B cell (primary cell): ENCODE results near the gene CDYL. TPM values are rescaled to one million over a fixed set of nuclear protein-coding genes. Genes with fewer than 3 reads are reported as not detected.

Experiments
- ATAC-seq: fragments of 200-7000 bp; cut with Tn5 transposase; one replicate; pipeline ENCODE4 v1.10.0; 2021; ENCODE audit warnings: low read depth, mild to moderate bottlenecking, moderate number of reproducible peaks, moderate library complexity
- CTCF ChIA-PET: fragments of 350-600 bp; sonication (Branson Sonifier 250); formaldehyde crosslinking; loops from one replicate; lab custom pipeline; 2021; ENCODE audit warnings: antibody characterized with exemption, inconsistent platforms; lab: Charles Lee
- POLR2A ChIA-PET: fragments of 350-600 bp; sonication (Branson Sonifier 250); formaldehyde crosslinking; loops from one replicate; lab custom pipeline; 2021; ENCODE audit warnings: antibody characterized with exemption; lab: Charles Lee
- DNase-seq: peaks from one replicate; pipeline ENCODE4 v3.0.0; 2013
- H2AFZ ChIP-seq: 2 replicates; pipeline ENCODE4 v1.6.1; 2012; ENCODE audit warnings: mild to moderate bottlenecking, low read depth, low read length; ENCODE audit not compliant: insufficient read depth, poor library complexity, severe bottlenecking
- H3K27ac ChIP-seq, 2 donors: 1 replicate in 1 of 2; 2 replicates in 1 of 2; pipeline ENCODE4 v1.5.1; 2012 to 2013; ENCODE audit warnings: low read length in 2 of 2, mild to moderate bottlenecking in 2 of 2, moderate library complexity in 1 of 2
- H3K27me3 ChIP-seq, 4 experiments: fragments of 200-600 bp in 1 of 4; sonication (generic) in 1 of 4; replicated peaks in 1 of 4; 1 replicate in 2 of 4; 2 replicates in 2 of 4; pipeline versions ENCODE4 v1.6.1 to v1.7.0; 2013 to 2016; ENCODE audit warnings: low read length in 3 of 4, mild to moderate bottlenecking in 2 of 4, mixed read lengths in 1 of 4, moderate library complexity in 1 of 4; ENCODE audit not compliant: insufficient read depth in 4 of 4, control insufficient read depth in 3 of 4; ENCODE audit errors: control extremely low read depth in 1 of 4
- H3K36me3 ChIP-seq, 2 experiments: replicated peaks in 1 of 2; 1 replicate in 1 of 2; 2 replicates in 1 of 2; pipeline versions ENCODE4 v1.6.1 to v1.7.1; 2013; ENCODE audit warnings: low read length in 1 of 2; ENCODE audit not compliant: insufficient read depth in 2 of 2, control insufficient read depth in 1 of 2; ENCODE audit errors: control extremely low read depth in 1 of 2, extremely low read depth in 1 of 2
- H3K4me1 ChIP-seq, 2 donors: fragments of 200-600 bp in 1 of 2; sonication (generic) in 1 of 2; 1 replicate in 1 of 2; 2 replicates in 1 of 2; pipeline versions ENCODE4 v1.5.1 to v1.6.1; 2013 to 2017; ENCODE audit warnings: low read length in 2 of 2; ENCODE audit not compliant: control insufficient read depth in 2 of 2, insufficient read depth in 2 of 2
- H3K4me2 ChIP-seq: replicated peaks from 2 replicates; pipeline ENCODE3; 2012; ENCODE audit warnings: mild to moderate bottlenecking, low read depth, low read length; ENCODE audit not compliant: poor library complexity, severe bottlenecking
- H3K4me3 ChIP-seq, 5 experiments: fragments of 200-600 bp in 1 of 5; sonication (generic) in 1 of 5; 1 replicate in 3 of 5; 2 replicates in 2 of 5; pipeline versions ENCODE4 v1.5.1 to v1.7.0; 2011 to 2016; ENCODE audit warnings: low read length in 4 of 5, mild to moderate bottlenecking in 4 of 5, low read depth in 2 of 5, control low read depth in 1 of 5, moderate library complexity in 1 of 5; ENCODE audit not compliant: insufficient read depth in 1 of 5; ENCODE audit errors: control extremely low read depth in 1 of 5, extremely low read depth in 1 of 5
- H3K79me2 ChIP-seq: fragments of 200-600 bp; sonication (generic); one replicate; pipeline ENCODE4 v1.6.0; 2016; ENCODE audit warnings: low read length; ENCODE audit not compliant: control insufficient read depth, insufficient read depth
- H3K9ac ChIP-seq: fragments of 200-600 bp; sonication (generic); 2 replicates; pipeline ENCODE4 v1.6.1; 2017; ENCODE audit warnings: mild to moderate bottlenecking, low read length, moderate library complexity
- H3K9me3 ChIP-seq, 3 donors: one replicate each; pipeline versions ENCODE4 v1.6.1 to v1.7.1; 2013; ENCODE audit warnings: low read length in 2 of 3; ENCODE audit not compliant: control insufficient read depth in 2 of 3, insufficient read depth in 1 of 3; ENCODE audit errors: control extremely low read depth in 1 of 3
- H4K20me1 ChIP-seq: 2 replicates; pipeline ENCODE4 v1.6.0; 2012; ENCODE audit warnings: mild to moderate bottlenecking, low read length; ENCODE audit not compliant: insufficient read depth, control insufficient read depth, poor library complexity, severe bottlenecking
- H3K27ac Mint-ChIP-seq: one replicate; pipeline ENCODE4 v1.8.0; 2021; ENCODE audit warnings: mixed read lengths
- H3K27me3 Mint-ChIP-seq: one replicate; pipeline ENCODE4 v1.8.0; 2021; ENCODE audit warnings: mixed read lengths
- H3K4me1 Mint-ChIP-seq: one replicate; pipeline ENCODE4 v1.8.0; 2021; ENCODE audit warnings: mixed read lengths
- H3K4me3 Mint-ChIP-seq: one replicate; pipeline ENCODE4 v1.8.0; 2021; ENCODE audit warnings: mixed read lengths
- H3K9me3 Mint-ChIP-seq: one replicate; pipeline ENCODE4 v1.8.0; 2022; ENCODE audit warnings: mixed read lengths; ENCODE audit not compliant: insufficient read depth
- CTCF ChIP-seq: fragments of 200-600 bp; IDR thresholded peaks from one replicate; pipeline ENCODE4 v1.8.0; 2022; ENCODE audit warnings: antibody characterized with exemption, mild to moderate bottlenecking
- EZH2 ChIP-seq: IDR thresholded peaks from 2 replicates; pipeline ENCODE4 v1.6.1; 2012; ENCODE audit warnings: borderline replicate concordance, low read depth, mild to moderate bottlenecking, moderate library complexity, low read length; ENCODE audit not compliant: insufficient read depth, poor library complexity, severe bottlenecking
- WGBS: methylation state at CpG from one replicate; pipeline ENCODE4 v1.1.5; 2013; ENCODE audit warnings: missing lambda C conversion rate; ENCODE audit not compliant: insufficient coverage; 5-methylcytosine and 5-hydroxymethylcytosine counted together
- intact Hi-C: fragments of 100-400 bp; cut with micrococcal nuclease; formaldehyde crosslinking; loops from one replicate; pipeline ENCODE4 v1.10.0; 2022
- polyA plus RNA-seq: library from polyadenylated mRNA; depleted of rRNA; stranded (reverse); fragments of >200 nt; gene quantifications from 2 replicates; pipeline ENCODE4 v1.2.3, GENCODE V29; 2012
- total RNA-seq, 2 donors: library from RNA; stranded (reverse); fragments of 120-200 nt in 1 of 2; gene quantifications; 1 replicate in 1 of 2; 2 replicates in 1 of 2; pipeline versions ENCODE4 v1.2.3 to v1.2.4, GENCODE V29; 2013 to 2022

CDYL gene
- total and polyA plus RNA-seq, 2 donors (not counting 1 experiment from before 2014, with no cell fraction given): 15.6 to 63.0 TPM

- Histone ChIP-seq H3K27ac (peak overlapping the region in 1 of 2 donors; percentile 62), H2AFZ (no peak overlapping the region), H3K4me1 (peaks cover 33 to 44% of the 10 kb centered on the region in 2 donors), H3K27me3 (no peaks in the 10 kb centered on the region), H3K4me2 (peak overlapping the region; percentile 66), H3K9me3 (peaks cover 0 to 5% (median 3%) of the 10 kb centered on the region in 3 donors), H3K9ac (no peak overlapping the region), H3K79me2 (peaks cover 99% of the 10 kb centered on the region), H3K36me3 (no peaks in the 10 kb centered on the region), H3K4me3 (peak overlapping the region in 1 of 5 experiments; percentile 6), H4K20me1 (peaks cover 49% of the 10 kb centered on the region)
- intact Hi-C loops: loop anchor here (1.0 kb wide), 1 partner anchor 11 kb away; no protein-coding TSS in a partner anchor
- TF ChIP-seq CTCF (no peak), EZH2 (no peak)
- DNase-seq: no peak
- ChIA-PET CTCF (interaction anchor here (2.3 to 2.8 kb wide), 2 partner anchors 11 to 519 kb away, joined by 7 to 17 read pairs; no protein-coding TSS in a partner anchor), POLR2A (interaction anchor here (0.8 kb wide), 1 partner anchor 24 kb away, joined by 3 read pairs; the partner anchor contains the start of gene CDYL)
- Mint-ChIP-seq H3K4me1 (peaks cover 70% of the 10 kb centered on the region), H3K27me3 (no peaks in the 10 kb centered on the region), H3K4me3 (peak overlapping the region; percentile 9), H3K9me3 (no peaks in the 10 kb centered on the region), H3K27ac (no peak overlapping the region)
- 12% methylated on average over 3 of the region's 3 CpGs for WGBS
- ATAC-seq: no peak
Observed at GRCh38 chr6:4800662-4801061, 24.5 kb downstream of the CDYL start.

DNA sequence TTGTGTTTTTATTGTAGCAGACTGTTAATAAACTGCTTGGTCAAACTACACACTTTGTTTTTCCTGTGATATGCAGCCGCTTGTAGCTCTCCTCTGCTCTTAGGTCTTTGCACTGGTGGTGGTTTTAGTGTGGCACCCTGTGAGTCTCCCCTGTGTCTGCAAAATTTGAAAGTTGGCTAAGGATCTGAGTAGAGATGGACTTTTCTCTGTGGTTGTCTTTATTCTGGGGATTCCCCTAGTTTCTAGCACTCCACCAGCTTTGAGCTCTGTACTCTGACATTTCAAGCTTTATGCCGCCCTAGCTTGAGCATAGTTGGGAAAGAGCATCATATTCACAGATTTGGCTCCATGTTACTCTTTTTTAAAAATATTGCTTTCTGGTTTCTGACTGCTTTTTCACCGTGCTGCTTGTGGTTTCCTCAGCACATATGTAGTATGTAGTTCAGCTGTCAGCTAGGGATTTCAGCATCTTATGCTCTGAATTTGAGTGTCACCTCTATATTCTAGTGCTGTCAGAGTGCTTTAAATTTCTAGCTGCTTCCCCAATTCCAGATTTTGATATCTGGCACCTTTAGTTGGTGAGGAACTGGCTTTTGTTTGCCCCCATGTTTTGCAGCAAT lies 25.4 kb downstream of the CDYL start:
- Histone ChIP-seq H3K27ac (peak overlapping the region in 1 of 2 donors; percentile 18), H3K4me3 (peak overlapping the region in 1 of 5 experiments; percentile 26), H3K4me2 (peak overlapping the region; percentile 66), H3K9me3 (peaks cover 0 to 5% (median 3%) of the 10 kb centered on the region in 3 donors), H2AFZ (no peak overlapping the region), H3K36me3 (peaks cover 0 to under 1% of the 10 kb centered on the region in 2 experiments), H3K79me2 (peaks cover 99% of the 10 kb centered on the region), H3K27me3 (no peaks in the 10 kb centered on the region), H3K9ac (peak overlapping the region; percentile 31), H4K20me1 (peaks cover 58% of the 10 kb centered on the region), H3K4me1 (peaks cover 33 to 44% of the 10 kb centered on the region in 2 donors)
- CTCF ChIA-PET: interaction anchor here (1.1 to 2.3 kb wide), 4 partner anchors 12 to 520 kb away, joined by 3 to 9 read pairs (median 6); partner anchors contain the start of gene CDYL
- WGBS: 7% methylated on average over 2 of the region's 3 CpGs
- Mint-ChIP-seq H3K4me3 (peak overlapping the region; percentile 14), H3K27me3 (no peaks in the 10 kb centered on the region), H3K4me1 (peaks cover 79% of the 10 kb centered on the region), H3K9me3 (no peaks in the 10 kb centered on the region), H3K27ac (peak overlapping the region; percentile 33)
- intact Hi-C loops: loop anchor here (1.0 kb wide), 1 partner anchor 12 kb away; no protein-coding TSS in a partner anchor
- DNase-seq: no peak
- ATAC-seq: peak; percentile 53
- POLR2A ChIA-PET: no interaction called here
- TF ChIP-seq CTCF: no peak
